AG08395 (cell line): ENCODE measurements around the gene RBM26.

Experiments used
- DNase-seq: peaks from one replicate; pipeline ENCODE4 v3.0.0; 2012; ENCODE audit warnings: mixed read lengths, low spot score

RBM26 gene, protein sequence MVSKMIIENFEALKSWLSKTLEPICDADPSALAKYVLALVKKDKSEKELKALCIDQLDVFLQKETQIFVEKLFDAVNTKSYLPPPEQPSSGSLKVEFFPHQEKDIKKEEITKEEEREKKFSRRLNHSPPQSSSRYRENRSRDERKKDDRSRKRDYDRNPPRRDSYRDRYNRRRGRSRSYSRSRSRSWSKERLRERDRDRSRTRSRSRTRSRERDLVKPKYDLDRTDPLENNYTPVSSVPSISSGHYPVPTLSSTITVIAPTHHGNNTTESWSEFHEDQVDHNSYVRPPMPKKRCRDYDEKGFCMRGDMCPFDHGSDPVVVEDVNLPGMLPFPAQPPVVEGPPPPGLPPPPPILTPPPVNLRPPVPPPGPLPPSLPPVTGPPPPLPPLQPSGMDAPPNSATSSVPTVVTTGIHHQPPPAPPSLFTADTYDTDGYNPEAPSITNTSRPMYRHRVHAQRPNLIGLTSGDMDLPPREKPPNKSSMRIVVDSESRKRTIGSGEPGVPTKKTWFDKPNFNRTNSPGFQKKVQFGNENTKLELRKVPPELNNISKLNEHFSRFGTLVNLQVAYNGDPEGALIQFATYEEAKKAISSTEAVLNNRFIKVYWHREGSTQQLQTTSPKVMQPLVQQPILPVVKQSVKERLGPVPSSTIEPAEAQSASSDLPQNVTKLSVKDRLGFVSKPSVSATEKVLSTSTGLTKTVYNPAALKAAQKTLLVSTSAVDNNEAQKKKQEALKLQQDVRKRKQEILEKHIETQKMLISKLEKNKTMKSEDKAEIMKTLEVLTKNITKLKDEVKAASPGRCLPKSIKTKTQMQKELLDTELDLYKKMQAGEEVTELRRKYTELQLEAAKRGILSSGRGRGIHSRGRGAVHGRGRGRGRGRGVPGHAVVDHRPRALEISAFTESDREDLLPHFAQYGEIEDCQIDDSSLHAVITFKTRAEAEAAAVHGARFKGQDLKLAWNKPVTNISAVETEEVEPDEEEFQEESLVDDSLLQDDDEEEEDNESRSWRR

DNA sequence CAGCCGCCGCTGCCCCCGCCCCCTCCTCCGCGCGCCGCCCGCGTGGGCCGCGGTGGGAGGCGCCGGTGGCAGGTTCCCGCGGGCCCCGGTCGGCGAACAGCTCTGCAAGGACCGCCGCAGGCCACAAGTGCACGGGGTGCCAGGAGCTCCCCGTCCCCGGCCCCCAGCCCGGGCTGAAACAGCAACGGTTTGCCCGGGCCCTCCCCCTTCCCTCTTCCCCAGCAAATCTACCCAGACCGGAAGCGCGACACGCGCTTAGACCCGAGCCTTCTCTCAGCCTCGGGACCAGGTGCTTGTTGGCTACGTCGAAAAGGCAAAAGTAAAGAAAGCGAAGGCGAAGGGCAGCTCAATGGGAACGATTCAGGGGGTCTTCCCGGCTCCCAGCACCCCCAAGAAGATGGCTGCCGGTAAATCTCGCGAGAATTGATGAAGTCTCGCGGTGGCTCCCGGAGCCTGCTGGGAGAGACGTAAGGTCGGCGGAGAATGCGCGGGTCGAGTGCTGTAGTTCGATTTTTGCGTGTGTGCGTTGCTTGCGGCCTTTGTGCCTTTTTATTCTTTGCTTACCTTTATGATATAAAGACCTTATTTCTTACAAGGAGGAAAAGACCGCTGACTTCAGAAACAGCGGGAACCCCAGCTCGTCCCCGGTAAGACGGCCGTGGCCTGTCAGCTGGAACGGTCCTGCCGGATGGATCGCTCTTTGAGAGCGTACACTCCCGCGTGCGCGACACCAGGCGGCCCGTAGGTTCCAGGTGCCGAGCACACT is at the start of gene RBM26:
TSS of gene RBM26 (minus strand) at position 425 of the 766 bp plus-strand sequence. CDS start 481 bp downstream, outside the sequence.
- DNase-seq, result peak; percentile 97

DNA sequence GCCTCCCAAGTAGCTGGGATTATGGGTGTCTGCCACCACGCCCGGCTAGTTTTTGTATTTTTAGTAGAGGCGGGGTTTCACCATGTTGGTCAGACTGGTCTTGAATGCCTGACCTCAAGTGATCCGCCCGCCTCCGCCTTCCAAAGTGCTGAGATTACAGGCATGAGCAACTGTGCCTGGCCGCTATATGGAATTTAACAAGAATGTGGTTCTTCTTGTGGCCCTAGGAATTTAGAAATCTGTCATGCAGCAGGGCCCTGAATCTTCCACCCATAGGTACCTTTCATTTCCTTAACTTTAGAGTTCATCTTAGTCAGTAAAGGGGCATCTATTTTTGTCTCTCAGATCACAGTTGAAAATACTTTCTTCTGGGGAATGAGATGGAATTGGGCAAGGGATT is 49.3 kb upstream of the RBM26 start:
- DNase-seq, result no peak

DNA sequence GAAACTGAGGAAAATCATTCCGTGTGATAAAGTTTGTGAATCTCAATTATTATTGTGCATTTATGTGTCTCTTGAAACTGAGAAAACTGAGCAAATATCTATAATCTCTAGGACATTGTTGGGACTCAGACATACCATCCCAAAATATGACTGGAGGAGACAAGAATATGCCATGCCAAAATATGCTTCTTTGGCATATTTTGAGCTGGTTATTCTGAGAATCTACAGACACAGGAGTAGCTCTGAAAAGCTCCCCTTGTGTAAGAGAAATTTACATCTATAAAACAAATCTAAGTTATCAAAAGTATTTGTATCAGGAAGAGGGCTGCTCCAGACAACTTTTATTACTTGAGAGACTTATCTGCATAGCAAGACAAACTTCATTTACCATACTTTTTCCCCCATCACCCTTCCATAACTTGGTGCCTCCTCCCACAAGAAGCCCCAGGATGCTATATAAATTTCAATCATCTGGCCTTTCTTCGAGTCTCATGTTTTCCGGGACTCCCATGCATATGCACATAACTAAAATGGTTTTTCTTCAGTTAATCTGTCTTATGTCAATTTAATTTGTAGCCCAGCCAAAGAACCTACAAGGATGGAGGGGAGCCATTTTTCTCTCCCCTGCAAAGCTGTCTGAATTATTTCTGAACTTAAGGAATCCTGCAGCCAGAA is 46.3 kb upstream of the RBM26 start:
- no peak for DNase-seq

DNA sequence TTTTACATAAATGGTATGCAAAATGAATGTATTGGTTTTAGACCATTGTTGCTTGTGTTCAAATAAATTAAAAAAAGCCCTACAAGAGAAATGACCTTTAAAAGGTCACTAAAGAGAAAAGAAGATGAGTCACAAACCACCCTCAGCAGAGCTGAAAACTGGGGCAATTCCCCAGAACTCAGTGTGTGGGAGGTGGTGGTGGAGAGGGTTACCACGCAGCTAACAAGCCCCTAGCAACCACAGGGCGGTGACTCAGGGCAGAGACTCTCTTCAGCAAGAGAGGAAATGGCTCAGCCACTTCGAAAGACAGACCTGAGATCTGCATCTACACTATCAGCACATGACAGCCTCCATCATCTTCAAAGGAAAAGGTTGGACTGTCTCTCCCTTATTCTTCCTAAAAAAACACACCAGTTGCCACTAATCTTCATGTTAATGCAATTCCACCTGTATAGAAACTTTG is 45.5 kb upstream of the RBM26 start:
- peak; percentile 92 for DNase-seq

DNA sequence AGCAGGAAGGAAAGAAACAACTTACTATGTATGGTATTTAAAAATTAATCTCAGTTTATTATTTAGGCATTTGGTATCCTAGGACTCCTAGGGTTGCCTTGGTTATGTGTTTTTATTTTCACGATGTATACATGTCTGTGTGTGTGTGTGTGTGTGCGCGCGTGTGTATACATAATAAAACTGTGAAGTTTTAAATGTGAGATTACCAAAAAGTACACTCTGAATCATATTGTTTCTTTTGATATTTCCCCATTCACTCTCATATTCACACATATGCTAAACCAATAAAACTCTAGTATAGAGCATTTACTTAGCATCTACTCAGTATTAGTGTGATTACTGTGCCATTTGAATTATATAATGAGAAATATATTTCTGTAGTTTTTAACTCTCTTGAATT is 44.1 kb upstream of the RBM26 start:
- DNase-seq, result no peak

DNA sequence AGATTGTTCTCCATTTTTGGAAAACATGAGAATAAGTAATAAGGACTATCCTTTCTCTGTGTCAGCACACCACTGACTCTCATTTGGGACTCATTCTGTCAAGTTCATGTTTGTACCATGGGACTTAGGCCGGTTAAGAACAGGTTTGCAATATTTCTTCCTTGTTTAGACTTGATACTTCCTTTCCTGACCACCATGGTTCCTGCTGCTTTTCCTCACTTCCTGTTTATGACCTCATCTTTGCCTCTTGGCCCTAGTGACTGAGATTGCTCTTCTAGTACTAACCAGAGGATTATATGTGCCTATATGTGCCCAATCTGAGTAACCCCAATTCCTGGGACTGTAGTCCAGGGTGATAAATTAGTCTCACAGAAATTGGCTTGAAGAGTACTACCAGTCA is 42.4 kb upstream of the RBM26 start:
- DNase-seq, result no peak

DNA sequence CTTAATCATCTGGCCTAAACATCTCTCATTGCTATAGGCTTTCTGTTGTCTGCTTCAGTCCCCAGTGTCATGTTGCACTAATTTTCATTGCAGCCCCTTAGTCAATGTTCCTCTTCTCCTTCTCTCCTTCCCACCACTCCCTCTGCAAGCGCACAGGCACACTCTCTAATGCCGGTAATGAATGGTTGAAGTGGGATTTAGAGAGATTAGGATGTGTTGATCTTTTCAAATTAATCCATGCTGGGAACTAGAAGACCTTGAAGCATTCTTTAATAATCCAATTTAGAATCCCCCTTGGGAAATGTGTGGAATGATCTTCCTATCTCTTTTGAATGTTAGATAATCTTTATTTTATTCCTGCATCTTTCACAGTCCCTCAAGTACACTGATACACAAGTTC is 41.7 kb upstream of the RBM26 start:
- no peak for DNase-seq

DNA sequence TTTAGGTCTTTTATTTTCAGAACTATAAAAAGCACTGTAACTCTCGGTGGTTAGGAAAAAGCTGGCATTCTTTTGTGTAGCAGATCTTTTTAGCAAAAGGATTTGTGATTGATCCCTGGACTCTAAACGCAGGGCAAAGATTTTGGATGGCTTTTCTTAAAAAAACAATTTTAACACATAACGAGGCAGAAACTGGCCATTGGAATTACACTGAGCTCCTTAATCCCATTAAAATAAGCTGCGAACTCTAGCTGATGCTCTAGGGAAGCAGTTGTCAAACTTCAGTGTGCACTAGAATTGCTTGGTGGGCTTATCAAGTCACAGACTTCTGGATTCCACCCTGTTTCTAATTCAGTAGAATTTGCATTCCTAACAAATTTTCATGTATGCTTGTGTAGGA is 41.1 kb upstream of the RBM26 start:
- no peak for DNase-seq

DNA sequence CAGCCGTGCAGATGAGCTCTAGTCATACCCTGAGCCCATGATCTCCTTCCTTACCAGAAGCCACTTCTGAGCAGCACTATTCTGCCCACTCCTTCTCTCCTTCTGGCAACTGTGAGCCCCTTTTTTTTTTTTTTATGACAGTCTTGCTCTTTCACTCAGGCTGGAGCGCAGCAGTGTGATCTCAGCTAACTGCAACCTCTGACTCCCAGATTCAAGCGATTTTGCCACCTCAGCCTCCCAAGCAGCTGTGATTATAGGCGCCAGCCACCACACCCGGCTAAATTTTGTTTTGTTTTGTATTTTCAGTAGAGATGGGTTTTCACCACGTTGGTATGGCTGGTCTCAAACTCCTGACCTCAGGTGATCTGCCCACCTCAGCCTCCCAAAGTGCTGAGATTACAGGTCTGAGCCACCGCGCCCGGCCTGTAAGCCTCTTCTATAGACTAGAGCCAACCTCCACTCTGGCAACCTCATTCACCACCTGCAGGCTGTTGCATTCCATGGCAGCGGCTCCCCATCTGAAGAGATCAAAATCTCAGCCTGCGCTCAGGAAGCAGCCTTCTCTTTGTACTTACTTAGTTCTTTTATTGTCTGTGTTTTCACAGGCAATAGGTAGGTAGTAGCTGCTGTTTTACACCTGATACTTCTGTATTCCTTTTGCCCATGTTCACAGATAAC is 40.1 kb upstream of the RBM26 start:
- no peak for DNase-seq

DNA sequence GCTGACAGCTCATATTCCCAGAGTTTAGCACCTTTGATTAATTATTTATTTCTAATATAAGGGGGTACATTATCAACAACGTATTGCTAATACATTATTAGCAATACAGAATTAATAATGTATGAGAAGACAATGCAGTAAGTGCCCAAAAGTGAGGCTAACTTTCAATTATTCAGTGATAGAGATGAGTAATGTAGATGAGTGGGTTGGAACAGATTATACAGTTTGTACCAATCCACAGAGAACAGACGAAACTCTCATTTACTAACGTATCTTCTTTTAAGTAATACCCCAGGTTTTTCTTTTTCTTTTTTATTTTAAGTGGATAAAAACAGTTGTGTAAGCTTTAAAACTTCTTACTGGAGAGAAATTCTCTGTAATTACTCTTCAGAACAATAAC is 36.7 kb upstream of the RBM26 start:
- no peak for DNase-seq

DNA sequence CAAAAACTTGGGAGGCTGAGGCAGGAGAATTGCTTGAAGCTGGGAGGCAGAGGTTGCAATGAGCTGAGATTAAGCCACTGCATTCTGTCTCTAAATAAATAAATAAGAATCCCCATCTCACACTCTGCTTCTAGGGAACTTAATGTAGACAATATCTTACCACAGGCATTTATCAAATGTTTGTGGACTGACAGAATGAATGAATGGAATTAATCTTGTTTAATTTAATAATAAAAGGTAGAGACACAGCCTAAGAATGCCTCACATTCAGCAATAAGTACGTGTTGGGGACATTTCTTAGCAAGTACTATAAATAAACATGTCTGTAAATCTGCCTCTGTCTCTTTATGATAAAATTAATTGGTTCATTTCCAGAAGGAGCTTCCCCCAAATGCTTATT is 36.2 kb upstream of the RBM26 start:
- no peak for DNase-seq

DNA sequence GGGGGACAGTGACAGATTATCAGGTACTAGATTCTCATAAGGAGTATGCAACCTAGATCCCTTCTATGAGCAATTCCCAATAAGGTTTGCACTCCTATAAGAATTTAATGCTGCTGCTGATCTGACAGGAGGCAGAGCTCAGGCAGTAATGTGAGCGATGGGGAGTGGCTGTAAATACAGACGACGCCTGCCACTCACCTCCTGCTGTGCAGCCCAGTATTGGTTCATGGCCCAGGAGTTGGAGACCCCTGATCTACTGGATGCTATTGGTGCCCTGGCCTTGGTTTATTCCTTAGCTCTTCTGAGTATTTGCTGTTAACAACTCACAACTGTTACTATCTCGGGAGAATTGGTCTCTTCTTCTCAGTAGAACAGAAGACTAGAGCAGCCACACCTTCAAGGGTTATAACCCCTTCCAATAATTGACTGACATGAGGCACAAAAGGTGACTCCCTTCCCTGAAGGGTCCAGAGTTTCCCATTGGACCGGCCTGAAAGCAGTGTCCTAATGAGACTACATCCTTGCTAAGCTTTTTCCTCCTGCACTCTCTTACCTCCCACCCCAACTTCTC is 35.0 kb upstream of the RBM26 start:
- no peak for DNase-seq

DNA sequence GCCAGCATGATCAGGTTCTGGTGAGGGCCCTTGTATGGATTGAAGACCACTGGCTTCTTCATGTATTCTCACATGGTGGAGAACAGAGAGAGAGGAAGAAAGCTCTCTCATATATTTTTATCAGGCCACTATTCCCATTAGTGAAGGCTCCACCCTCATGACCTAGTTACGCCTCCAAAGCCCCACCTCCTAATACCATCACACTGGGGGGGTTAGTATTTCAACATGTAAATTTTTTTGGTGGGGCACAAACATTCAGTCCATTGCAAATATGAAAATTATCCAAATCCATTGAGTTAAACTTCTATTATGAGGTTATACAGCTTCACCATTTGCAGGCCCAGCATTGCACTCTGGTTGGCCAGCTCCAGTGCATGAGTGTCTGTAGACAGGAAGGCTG is 33.2 kb upstream of the RBM26 start:
- no peak for DNase-seq

DNA sequence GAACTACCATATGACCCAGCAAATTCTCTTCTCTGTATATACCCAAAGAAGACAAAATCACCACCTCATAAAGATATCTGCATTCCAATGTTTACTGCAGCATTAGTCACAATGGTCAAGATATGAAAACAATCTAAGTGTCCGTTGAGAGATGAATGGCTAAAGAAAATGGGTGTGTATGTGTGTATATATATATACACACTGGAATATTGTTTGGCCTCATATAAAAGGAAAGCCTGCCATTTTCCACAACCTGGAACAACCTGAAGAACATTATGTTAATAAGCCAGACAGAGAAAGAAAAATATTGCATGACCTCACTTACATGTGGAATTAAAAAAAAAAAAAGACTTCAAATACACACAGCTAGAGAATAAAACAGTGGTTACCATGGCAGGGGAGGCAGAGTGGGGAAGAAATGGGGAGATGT is 29.5 kb upstream of the RBM26 start:
- peak; percentile 7 for DNase-seq

DNA sequence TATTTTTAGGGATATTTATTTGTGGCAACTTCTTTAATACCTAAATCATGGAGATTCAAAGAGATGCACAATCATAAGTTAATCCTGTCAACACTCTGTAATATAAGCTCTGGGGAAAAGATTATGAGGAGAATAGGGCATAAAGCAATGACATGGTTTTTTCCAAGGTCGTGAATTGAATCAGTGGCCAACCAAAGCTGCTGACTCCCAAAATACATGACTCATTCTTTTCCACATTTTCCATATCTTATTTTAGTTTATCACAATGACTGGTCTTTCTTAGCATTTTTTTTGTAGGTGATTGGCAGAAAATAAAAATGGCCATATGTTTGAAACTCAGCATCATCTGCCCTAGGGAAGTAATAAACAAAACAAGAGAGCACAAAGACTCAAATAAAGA is 28.5 kb upstream of the RBM26 start:
- DNase-seq, result peak; percentile 32

DNA sequence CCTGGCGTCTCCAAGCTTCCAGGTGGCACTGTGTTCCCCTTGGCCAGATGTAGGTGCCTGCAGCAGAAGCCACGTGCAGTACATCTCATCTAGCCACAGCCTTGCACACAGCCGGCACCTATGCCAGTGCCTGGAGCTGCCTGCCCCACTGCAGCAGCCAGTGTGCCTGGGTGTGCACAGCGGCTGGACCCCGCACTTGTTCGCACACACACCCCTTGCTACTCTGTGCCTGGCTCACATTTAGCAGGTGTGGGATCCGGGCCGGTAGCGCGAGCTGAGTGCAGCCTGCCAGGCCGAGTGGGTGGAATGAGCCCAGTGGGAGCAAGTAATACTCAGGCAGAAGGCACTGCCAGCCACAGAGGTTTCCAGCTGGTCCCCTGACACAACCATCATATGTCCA is 26.9 kb upstream of the RBM26 start:
- no peak for DNase-seq

DNA sequence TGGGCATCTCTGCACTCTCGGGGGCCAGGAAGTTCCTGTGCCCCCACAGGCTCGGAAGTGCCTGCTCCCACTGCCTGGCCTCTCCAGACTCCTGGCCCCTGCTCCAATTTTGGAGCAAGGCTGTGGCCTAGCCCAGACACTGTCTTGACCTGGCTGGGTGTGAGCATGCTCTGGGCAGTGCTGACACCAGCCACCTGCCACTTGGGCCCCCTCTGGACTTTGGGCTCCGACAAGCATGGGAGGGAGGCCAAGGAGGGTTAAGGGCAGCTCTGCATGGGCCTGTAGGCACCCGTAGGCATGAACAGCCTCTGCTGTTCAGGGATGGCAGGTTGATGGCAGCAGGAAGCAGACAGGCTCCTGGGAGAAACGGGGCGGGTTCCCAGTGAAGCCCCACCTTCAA is 26.0 kb upstream of the RBM26 start:
- no peak for DNase-seq

DNA sequence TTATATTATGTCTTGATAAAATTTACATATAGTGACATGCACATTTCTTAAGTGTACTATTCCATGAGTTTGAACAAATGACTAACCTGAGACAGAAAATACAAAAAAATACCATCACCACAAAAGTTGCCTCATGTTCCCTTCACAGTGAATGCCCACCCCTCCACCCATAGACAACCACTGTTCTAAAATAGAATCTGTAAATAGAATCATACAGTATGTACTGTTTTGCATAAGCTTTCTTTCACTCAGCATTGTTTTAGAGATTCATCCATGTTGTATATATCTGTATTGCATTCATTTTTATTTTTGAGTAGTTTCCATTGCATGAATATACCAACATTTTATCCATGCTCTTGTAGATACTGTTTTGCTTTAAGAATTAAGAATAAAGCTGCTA is 23.3 kb upstream of the RBM26 start:
- DNase-seq, result no peak

DNA sequence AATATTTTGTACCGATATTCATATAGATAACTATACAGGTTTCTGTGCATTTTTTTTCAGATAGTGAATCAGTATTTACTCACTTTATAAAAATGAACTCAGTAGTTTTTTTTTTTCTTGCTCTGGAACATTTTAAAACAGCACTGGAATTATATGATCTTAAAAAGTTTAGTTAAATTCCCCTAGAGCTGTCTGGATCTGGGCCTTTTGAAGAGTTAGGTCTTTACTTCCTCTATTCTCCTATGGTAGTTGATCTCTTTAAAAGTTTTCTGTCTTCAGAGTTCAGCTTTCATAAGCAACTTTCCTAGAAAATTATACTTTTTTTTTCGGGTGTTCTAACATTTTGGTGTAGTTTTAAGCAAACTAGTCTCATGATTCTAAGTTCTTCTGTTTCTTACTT is 21.8 kb upstream of the RBM26 start:
- no peak for DNase-seq

DNA sequence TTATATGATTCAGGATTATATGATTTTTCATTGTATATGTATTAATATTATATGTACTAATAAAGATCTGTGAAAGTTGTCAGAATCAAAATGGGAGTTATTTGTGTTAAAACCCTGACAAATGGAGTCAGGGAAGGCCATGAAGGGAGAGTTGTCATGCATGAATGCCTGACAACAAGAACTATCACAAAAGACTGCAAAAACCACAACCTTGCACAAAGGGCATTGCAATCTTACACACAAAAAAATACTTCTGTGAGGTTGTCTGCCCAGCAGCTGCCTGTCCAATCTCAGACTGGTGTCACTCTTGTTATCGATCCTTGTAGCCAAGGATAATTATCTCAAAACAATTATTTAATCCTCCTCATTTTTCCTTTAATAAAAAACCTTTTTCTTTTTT is 21.2 kb upstream of the RBM26 start:
- no peak for DNase-seq
